ENCODE measurements around the gene STX2. TPM values are rescaled to one million over a fixed set of nuclear protein-coding genes. Genes with fewer than 3 reads are reported as not detected.

Gene STX2
- total and polyA plus RNA-seq, 10 of the 15 experiments (the other 5 are each of a cell fraction or from before 2014, with no cell fraction given) = 6.0 to 22.2 (median 10.0) TPM

DNA sequence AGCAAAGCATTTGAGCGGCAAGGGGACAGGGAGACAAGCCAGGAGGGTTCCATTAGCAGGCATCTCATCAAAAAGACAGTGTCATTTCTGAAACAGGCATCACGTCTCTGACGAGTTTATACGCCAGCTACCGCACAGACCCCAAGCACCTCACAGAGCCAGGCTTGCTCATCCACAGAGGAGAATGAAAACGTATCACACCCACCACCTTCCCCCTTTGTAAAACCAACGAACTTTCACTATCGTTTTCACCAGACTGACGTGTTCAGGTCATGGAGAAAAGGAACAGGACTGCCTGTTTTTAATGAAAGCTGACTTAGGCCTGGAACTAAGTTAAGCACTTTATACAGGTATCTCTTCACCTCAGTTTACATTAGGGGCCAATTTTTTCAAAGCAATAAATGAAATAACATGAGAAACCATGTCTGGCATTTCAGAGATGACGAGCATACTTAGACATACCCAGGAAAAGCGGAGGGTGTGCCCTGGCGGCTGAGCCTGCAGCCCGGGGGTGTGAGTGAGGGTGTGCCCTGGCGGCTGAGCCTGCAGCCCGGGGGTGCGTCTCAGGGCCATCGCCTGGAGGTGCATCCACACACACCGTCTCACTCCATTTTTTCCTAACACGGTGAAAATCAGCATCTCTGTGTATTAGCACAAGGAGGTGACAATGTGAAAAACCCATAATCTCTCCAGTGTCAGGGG lies 41.9 kb downstream of the STX2 start:
- no peak for FAIRE-seq
- TF ChIP-seq MLLT1 (IDR thresholded peaks at IDR 0.05) (peak; percentile 67; the same call in 1 of the 2 replicates), STAT3 (IDR thresholded peaks at IDR 0.05; ENCODE audit: low read depth, low read length) (no peak), IKZF2 (IDR thresholded peaks at IDR 0.05) (peak in 1 of 2 experiments; percentile 21; a peak in 2 of 4 replicates), ATF7 (IDR thresholded peaks at IDR 0.05; ENCODE audit: low read depth) (no peak), CREB1 (IDR thresholded peaks at IDR 0.05; ENCODE audit: low read depth) (peak; percentile 81), ZBTB33 (IDR thresholded peaks at IDR 0.05) (0 out of 2 replicates have a peak, but pooled peaks have one; percentile 46), RUNX3 (IDR thresholded peaks at IDR 0.05; ENCODE audit: low read length) (peak; percentile 37; the same call in 1 of the 2 replicates), CREM (IDR thresholded peaks at IDR 0.05; ENCODE audit: low read depth) (peak; percentile 73)
- TF ChIP-seq, protein P1, sequence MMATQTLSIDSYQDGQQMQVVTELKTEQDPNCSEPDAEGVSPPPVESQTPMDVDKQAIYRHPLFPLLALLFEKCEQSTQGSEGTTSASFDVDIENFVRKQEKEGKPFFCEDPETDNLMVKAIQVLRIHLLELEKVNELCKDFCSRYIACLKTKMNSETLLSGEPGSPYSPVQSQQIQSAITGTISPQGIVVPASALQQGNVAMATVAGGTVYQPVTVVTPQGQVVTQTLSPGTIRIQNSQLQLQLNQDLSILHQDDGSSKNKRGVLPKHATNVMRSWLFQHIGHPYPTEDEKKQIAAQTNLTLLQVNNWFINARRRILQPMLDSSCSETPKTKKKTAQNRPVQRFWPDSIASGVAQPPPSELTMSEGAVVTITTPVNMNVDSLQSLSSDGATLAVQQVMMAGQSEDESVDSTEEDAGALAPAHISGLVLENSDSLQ (IDR thresholded peaks at IDR 0.05) = peak; percentile 19; the same call in 1 of the 2 replicates
- TF ChIP-seq, protein P2, sequence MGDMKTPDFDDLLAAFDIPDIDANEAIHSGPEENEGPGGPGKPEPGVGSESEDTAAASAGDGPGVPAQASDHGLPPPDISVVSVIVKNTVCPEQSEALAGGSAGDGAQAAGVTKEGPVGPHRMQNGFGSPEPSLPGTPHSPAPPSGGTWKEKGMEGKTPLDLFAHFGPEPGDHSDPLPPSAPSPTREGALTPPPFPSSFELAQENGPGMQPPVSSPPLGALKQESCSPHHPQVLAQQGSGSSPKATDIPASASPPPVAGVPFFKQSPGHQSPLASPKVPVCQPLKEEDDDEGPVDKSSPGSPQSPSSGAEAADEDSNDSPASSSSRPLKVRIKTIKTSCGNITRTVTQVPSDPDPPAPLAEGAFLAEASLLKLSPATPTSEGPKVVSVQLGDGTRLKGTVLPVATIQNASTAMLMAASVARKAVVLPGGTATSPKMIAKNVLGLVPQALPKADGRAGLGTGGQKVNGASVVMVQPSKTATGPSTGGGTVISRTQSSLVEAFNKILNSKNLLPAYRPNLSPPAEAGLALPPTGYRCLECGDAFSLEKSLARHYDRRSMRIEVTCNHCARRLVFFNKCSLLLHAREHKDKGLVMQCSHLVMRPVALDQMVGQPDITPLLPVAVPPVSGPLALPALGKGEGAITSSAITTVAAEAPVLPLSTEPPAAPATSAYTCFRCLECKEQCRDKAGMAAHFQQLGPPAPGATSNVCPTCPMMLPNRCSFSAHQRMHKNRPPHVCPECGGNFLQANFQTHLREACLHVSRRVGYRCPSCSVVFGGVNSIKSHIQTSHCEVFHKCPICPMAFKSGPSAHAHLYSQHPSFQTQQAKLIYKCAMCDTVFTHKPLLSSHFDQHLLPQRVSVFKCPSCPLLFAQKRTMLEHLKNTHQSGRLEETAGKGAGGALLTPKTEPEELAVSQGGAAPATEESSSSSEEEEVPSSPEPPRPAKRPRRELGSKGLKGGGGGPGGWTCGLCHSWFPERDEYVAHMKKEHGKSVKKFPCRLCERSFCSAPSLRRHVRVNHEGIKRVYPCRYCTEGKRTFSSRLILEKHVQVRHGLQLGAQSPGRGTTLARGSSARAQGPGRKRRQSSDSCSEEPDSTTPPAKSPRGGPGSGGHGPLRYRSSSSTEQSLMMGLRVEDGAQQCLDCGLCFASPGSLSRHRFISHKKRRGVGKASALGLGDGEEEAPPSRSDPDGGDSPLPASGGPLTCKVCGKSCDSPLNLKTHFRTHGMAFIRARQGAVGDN (IDR thresholded peaks at IDR 0.05) = peak; percentile 61; the same call in 1 of the 2 replicates
- Histone ChIP-seq H3K79me2 (ENCODE audit: control insufficient read depth, insufficient read depth, low read length) (no peaks in the 10 kb centered on the region), H3K4me3 (no peak overlapping the region), H3K9me3 (replicated peaks; ENCODE audit: control insufficient read depth, insufficient read depth, low read length) (no peaks in the 10 kb centered on the region), H3K27me3 (replicated peaks in 1 of 2; ENCODE audit: control insufficient read depth in 2 of 2, insufficient read depth in 2 of 2, low read length in 1 of 2) (no peaks in the 10 kb centered on the region), H3K4me1 (ENCODE audit: control insufficient read depth, insufficient read depth, low read length) (peaks cover 13% of the 10 kb centered on the region), H3K4me2 (ENCODE audit: control insufficient read depth, insufficient read depth) (peak overlapping the region; percentile 81), H2AFZ (ENCODE audit: control insufficient read depth, low read depth, low read length) (peak overlapping the region; percentile 82), H3K9ac (ENCODE audit: control insufficient read depth, insufficient read depth, low read length) (peak overlapping the region; percentile 39; the same call in 1 of the 2 replicates), H3K36me3 (ENCODE audit: control insufficient read depth in 2 of 2, insufficient read depth in 2 of 2, low read length in 1 of 2) (peaks cover 0 to 21% of the 10 kb centered on the region in 2 experiments; a peak in 3 of 4 replicates), H4K20me1 (ENCODE audit: control insufficient read depth, insufficient read depth) (no peaks in the 10 kb centered on the region), H3K27ac (ENCODE audit: control insufficient read depth, insufficient read depth) (peak overlapping the region; percentile 45)
- no TSS peak for BruUV-seq (replicated peaks)
- RAD21 ChIA-PET (ENCODE audit: unreplicated experiment) = interaction anchor here (1.3 kb wide), 1 partner anchor 16 kb away, joined by 4 read pairs; no protein-coding TSS in a partner anchor
- in situ Hi-C loops (cut with MboI) (no loop called here), intact Hi-C loops (cut with micrococcal nuclease; ENCODE audit: unreplicated experiment) (no loop called here)
- CTCF ChIA-PET = no interaction called here
- peak; percentile 87 for ATAC-seq
- no peak for DNase-seq (ENCODE audit: low read depth, low spot score)
- SMC1A ChIA-PET (ENCODE audit: uncharacterized antibody, unreplicated experiment) = no interaction called here
- WGBS (ENCODE audit: insufficient coverage, insufficient replicate concordance, low lambda C conversion rate, missing lambda C conversion rate) = 67% methylated on average over 19 of the region's 19 CpGs
- POLR2A ChIA-PET = no interaction called here

All from GM12878 (cell line).